Measurements from ENCODE around the gene PIM1. TPM values are rescaled to one million over a fixed set of nuclear protein-coding genes. Genes with fewer than 3 reads are reported as not detected.

PIM1 gene
- total and polyA plus RNA-seq, 9 of the 15 experiments (the other 6 are each of a cell fraction or from before 2014, with no cell fraction given) = 19.0 to 789 (median 212) TPM

DNA sequence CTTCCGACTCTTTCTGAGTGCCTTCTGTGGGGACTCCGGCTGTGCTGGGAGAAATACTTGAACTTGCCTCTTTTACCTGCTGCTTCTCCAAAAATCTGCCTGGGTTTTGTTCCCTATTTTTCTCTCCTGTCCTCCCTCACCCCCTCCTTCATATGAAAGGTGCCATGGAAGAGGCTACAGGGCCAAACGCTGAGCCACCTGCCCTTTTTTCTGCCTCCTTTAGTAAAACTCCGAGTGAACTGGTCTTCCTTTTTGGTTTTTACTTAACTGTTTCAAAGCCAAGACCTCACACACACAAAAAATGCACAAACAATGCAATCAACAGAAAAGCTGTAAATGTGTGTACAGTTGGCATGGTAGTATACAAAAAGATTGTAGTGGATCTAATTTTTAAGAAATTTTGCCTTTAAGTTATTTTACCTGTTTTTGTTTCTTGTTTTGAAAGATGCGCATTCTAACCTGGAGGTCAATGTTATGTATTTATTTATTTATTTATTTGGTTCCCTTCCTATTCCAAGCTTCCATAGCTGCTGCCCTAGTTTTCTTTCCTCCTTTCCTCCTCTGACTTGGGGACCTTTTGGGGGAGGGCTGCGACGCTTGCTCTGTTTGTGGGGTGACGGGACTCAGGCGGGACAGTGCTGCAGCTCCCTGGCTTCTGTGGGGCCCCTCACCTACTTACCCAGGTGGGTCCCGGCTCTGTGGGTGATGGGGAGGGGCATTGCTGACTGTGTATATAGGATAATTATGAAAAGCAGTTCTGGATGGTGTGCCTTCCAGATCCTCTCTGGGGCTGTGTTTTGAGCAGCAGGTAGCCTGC is 4.8 kb downstream of the PIM1 start (continued):
- TF ChIP-seq, protein P1, sequence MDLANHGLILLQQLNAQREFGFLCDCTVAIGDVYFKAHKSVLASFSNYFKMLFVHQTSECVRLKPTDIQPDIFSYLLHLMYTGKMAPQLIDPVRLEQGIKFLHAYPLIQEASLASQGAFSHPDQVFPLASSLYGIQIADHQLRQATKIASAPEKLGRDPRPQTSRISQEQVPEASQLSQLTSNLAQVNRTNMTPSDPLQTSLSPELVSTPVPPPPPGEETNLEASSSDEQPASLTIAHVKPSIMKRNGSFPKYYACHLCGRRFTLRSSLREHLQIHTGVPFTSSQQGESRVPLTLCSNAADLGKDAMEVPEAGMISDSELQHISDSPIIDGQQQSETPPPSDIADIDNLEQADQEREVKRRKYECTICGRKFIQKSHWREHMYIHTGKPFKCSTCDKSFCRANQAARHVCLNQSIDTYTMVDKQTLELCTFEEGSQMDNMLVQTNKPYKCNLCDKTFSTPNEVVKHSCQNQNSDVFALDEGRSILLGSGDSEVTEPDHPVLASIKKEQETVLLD (IDR thresholded peaks at IDR 0.05) = no peak
- TF ChIP-seq TCF7 (IDR thresholded peaks at IDR 0.05; ENCODE audit: borderline replicate concordance) (no peak), GTF2A2 (tag; IDR thresholded peaks at IDR 0.05) (no peak), RAD51 (IDR thresholded peaks at IDR 0.05; ENCODE audit: borderline replicate concordance, low read depth) (no peak), BACH1 (tag; IDR thresholded peaks at IDR 0.05) (no peak), FOXA1 (IDR thresholded peaks at IDR 0.05; ENCODE audit: borderline replicate concordance) (no peak), OTX1 (CRISPR knock-in tag; IDR thresholded peaks at IDR 0.05) (no peak), L3MBTL2 (IDR thresholded peaks at IDR 0.05) (no peak), FOXM1 (IDR thresholded peaks at IDR 0.05; ENCODE audit: low read depth) (no peak; the same call in 1 of the 2 replicates), FOXM1 (CRISPR knock-in tag; IDR thresholded peaks at IDR 0.05; ENCODE audit: low read depth) (no peak), IFI16 (CRISPR knock-in tag; IDR thresholded peaks at IDR 0.05) (no peak), ARID2 (IDR thresholded peaks at IDR 0.05) (no peak), ZNF436 (CRISPR knock-in tag; IDR thresholded peaks at IDR 0.05) (no peak), SIN3B (IDR thresholded peaks at IDR 0.05; ENCODE audit: low read depth) (no peak), ZNF24 (IDR thresholded peaks at IDR 0.05) (no peak), CREM (IDR thresholded peaks at IDR 0.05; ENCODE audit: low read depth) (no peak), FOS (IDR thresholded peaks at IDR 0.05; ENCODE audit: extremely low read depth, insufficient read length) (no peak), ZBED1 (IDR thresholded peaks at IDR 0.05) (no peak), E2F3 (CRISPR knock-in tag; IDR thresholded peaks at IDR 0.05) (no peak), TAF9B (IDR thresholded peaks at IDR 0.05; ENCODE audit: partially characterized antibody) (no peak), ILF3 (IDR thresholded peaks at IDR 0.05; ENCODE audit: borderline replicate concordance) (no peak)
- TF ChIP-seq, protein P2, sequence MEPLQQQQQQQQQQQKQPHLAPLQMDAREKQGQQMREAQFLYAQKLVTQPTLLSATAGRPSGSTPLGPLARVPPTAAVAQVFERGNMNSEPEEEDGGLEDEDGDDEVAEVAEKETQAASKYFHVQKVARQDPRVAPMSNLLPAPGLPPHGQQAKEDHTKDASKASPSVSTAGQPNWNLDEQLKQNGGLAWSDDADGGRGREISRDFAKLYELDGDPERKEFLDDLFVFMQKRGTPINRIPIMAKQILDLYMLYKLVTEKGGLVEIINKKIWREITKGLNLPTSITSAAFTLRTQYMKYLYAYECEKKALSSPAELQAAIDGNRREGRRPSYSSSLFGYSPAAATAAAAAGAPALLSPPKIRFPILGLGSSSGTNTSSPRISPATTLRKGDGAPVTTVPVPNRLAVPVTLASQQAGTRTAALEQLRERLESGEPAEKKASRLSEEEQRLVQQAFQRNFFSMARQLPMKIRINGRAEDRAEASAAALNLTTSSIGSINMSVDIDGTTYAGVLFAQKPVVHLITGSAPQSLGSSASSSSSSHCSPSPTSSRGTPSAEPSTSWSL (CRISPR knock-in tag; IDR thresholded peaks at IDR 0.05; ENCODE audit: borderline replicate concordance) = no peak
- TF ChIP-seq, protein P3, sequence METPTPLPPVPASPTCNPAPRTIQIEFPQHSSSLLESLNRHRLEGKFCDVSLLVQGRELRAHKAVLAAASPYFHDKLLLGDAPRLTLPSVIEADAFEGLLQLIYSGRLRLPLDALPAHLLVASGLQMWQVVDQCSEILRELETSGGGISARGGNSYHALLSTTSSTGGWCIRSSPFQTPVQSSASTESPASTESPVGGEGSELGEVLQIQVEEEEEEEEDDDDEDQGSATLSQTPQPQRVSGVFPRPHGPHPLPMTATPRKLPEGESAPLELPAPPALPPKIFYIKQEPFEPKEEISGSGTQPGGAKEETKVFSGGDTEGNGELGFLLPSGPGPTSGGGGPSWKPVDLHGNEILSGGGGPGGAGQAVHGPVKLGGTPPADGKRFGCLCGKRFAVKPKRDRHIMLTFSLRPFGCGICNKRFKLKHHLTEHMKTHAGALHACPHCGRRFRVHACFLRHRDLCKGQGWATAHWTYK (CRISPR knock-in tag; IDR thresholded peaks at IDR 0.05) = no peak; the same call in 1 of the 2 replicates
- TF ChIP-seq, protein P4, sequence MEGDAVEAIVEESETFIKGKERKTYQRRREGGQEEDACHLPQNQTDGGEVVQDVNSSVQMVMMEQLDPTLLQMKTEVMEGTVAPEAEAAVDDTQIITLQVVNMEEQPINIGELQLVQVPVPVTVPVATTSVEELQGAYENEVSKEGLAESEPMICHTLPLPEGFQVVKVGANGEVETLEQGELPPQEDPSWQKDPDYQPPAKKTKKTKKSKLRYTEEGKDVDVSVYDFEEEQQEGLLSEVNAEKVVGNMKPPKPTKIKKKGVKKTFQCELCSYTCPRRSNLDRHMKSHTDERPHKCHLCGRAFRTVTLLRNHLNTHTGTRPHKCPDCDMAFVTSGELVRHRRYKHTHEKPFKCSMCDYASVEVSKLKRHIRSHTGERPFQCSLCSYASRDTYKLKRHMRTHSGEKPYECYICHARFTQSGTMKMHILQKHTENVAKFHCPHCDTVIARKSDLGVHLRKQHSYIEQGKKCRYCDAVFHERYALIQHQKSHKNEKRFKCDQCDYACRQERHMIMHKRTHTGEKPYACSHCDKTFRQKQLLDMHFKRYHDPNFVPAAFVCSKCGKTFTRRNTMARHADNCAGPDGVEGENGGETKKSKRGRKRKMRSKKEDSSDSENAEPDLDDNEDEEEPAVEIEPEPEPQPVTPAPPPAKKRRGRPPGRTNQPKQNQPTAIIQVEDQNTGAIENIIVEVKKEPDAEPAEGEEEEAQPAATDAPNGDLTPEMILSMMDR (IDR thresholded peaks at IDR 0.05 in 2 of 3, conservative IDR thresholded peaks at IDR 0.05 in 1 of 3; ENCODE audit: insufficient read depth in 2 of 3, low read depth in 1 of 3, low read length in 3 of 3) = no peak
